ENCODE measurements around the gene GAPDHS.

The GAPDHS gene

GRCh38 chr19:35509861-35510625 is 23.2 kb upstream of the GAPDHS start:
- peak; percentile 79 for TF ChIP-seq CTCF (conservative IDR thresholded peaks at IDR 0.05; ENCODE audit: low read length)
- peak overlapping the region; percentile 47 for H3K4me3 ChIP-seq (ENCODE audit: low read length)
- DNase-seq (ENCODE audit: low read depth), result peak; percentile 23

GRCh38 chr19:35510626-35510964 is 22.7 kb upstream of the GAPDHS start:
- no peak for DNase-seq (ENCODE audit: low read depth)
- TF ChIP-seq CTCF (conservative IDR thresholded peaks at IDR 0.05; ENCODE audit: low read length), result no peak
- H3K4me3 ChIP-seq (ENCODE audit: low read length), result no peak overlapping the region; the same call in 1 of the 2 replicates

- no peak for TF ChIP-seq CTCF (conservative IDR thresholded peaks at IDR 0.05; ENCODE audit: low read length)
- no peak overlapping the region for H3K4me3 ChIP-seq (ENCODE audit: low read length)
- no peak for DNase-seq (ENCODE audit: low read depth)
Measured at GRCh38 chr19:35511337-35511736, 21.9 kb upstream of the GAPDHS start.

- H3K4me3 ChIP-seq (ENCODE audit: low read length), result no peak overlapping the region
- DNase-seq (ENCODE audit: low read depth), result no peak
- TF ChIP-seq CTCF (conservative IDR thresholded peaks at IDR 0.05; ENCODE audit: low read length), result no peak
Measured at GRCh38 chr19:35512831-35513627, 20.2 kb upstream of the GAPDHS start.

- DNase-seq (ENCODE audit: low read depth), result peak; percentile 73
- TF ChIP-seq CTCF (conservative IDR thresholded peaks at IDR 0.05; ENCODE audit: low read length), result no peak; the same call in 1 of the 2 replicates
- peak within 1 kb of the TSS; percentile 12; the same call in 1 of the 2 replicates for H3K4me3 ChIP-seq (ENCODE audit: low read length)
Measured at GRCh38 chr19:35513628-35514281, 19.5 kb upstream of the GAPDHS start, which contains the start of gene DMKN. DMKN (minus strand) TSS chr19:35513649; CDS start chr19:35513475, 174 bp downstream.

- DNase-seq (ENCODE audit: low read depth), result peak; percentile 36
- peak overlapping the region; percentile 12; the same call in 1 of the 2 replicates for H3K4me3 ChIP-seq (ENCODE audit: low read length)
- TF ChIP-seq CTCF (conservative IDR thresholded peaks at IDR 0.05; ENCODE audit: low read length), result no peak
Measured at GRCh38 chr19:35514282-35514809, 18.9 kb upstream of the GAPDHS start.
